HG03571 (cell line): ENCODE data around the gene POMGNT1.
"Not testable (repeated sequence)": the region's sequence is repeated elsewhere in the genome, so short reads cannot be mapped to it uniquely, and the experiment has no call there.

ENCODE experiments used
- ATAC-seq: cut with Tn5 transposase; IDR thresholded peaks from one replicate; pipeline ENCODE4 v1.9.1; 2021; ENCODE audit not compliant: unreplicated experiment

POMGNT1 gene

GRCh38 chr1:46197964-46198811 lies at the start of gene POMGNT1:
TSS of gene POMGNT1 (minus strand) at chr1:46198434. CDS start at chr1:46197821, 613 bp downstream.
- ATAC-seq: peak; percentile 87

GRCh38 chr1:46247436-46248121 lies 49.3 kb upstream of the POMGNT1 start, which contains the start of gene RAD54L:
TSS of gene RAD54L (plus strand) at chr1:46247763. CDS start at chr1:46248406, 643 bp downstream.
- peak; percentile 88 for ATAC-seq

GRCh38 chr1:46246548-46247435 lies 48.6 kb upstream of the POMGNT1 start:
- peak; percentile 51 for ATAC-seq

GRCh38 chr1:46246136-46246535 lies 47.9 kb upstream of the POMGNT1 start:
- ATAC-seq: not testable (repeated sequence)

- ATAC-seq: no peak
Measured at GRCh38 chr1:46244656-46245371, 46.6 kb upstream of the POMGNT1 start.

DNA sequence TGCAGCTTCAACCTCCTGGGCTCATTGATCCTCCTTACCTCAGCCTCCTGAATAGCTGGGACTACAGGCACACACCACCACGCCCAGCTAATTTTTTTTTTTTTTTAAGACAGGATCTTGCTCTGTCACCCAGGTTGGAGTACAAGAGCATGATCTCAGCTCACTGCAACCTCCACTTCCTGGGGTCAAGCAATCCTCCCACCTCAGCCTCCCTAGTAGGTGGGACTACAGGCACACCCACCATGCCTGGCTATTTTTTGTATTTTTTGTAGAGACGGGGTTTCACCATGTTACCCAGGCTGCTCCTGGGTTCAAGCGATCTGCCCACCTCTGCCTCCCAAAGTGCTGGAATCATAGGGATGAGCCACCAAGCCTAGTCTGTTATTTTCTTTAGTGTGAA lies 45.6 kb upstream of the POMGNT1 start:
- ATAC-seq: not testable (repeated sequence)

DNA sequence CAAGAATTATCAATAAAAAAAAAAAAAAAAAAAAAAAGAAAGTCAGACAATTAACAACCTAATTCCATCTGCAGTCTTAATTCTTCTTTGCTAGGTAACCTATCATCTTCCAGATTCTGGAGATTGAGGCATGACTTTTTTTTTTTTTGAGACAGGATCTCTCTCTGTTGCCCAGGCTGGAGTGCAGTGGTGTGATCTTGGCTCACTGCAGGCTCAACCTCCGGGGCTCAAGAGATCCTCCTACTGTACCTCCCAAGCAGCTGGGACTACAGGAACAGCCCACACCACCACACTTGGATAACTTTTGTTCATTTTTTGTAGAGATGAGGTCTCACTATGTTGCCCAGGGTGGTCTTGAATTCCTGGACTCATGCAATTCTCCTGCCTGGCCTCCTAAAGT lies 44.7 kb upstream of the POMGNT1 start:
- ATAC-seq: no peak

GRCh38 chr1:46241733-46242132 lies 43.5 kb upstream of the POMGNT1 start:
- ATAC-seq: not testable (repeated sequence)

DNA sequence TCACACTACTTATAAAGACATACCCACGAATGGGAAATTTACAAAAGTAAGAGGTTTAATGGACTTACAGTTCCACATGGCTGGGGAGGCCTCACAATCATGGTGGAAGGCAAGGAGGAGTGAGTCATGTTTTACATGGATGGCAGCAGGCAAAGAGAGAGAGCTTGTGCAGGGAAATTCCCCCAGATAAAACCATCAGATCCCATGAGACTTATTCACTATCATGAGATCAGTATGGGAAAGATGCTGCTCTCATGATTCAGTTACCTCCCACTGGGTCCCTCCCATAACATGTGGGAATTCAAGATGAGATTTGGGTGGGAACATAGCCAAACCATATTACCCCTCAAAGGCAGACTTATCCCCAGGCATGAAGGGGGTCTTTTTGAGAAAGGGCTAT lies 40.6 kb upstream of the POMGNT1 start:
- ATAC-seq: not testable (repeated sequence)

GRCh38 chr1:46236882-46237281 lies 38.6 kb upstream of the POMGNT1 start:
- no peak for ATAC-seq

GRCh38 chr1:46231231-46231630 lies 33.0 kb upstream of the POMGNT1 start:
- ATAC-seq: not testable (repeated sequence)

DNA sequence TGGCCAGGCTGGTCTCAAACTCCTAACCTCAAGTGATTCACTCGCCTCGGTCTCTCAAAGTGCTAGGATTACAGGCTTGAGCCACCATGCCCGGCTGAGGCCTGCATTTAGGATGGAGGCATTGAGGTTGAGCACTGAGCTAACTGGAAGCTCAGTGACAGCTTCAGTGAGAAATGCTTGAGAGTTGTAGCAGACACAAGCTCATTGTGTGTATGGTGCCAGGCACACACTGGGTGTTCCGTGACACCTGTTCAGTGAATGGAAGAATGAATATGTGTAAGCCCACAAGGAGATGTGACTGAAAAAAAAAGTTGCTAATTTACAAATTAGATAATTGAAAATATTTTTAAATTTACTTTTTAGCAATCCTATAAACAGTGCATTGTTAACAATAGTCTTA lies 26.7 kb upstream of the POMGNT1 start:
- no peak for ATAC-seq

DNA sequence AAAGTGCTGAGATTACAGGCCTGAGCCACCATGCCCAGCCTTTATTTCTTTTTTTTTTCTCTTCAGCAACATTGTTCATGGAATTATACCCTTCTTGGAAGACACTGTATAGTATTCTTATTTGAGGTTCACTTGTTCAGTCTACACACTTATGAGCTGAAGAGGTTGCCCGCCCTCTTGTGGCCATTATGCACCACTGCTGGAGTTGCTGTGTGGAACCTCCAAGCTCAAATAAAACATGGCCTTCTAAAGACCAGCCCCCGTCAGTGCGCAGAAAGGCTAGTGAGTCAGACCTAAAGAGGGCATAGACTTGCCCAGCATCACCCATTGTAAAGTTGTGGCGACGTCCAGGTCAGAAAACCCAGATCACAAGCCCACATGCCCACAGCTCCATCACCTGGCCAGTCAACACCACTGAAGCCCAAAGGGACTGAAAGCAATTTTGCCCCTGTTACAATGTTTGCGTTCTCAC lies 25.3 kb upstream of the POMGNT1 start:
- no peak for ATAC-seq

DNA sequence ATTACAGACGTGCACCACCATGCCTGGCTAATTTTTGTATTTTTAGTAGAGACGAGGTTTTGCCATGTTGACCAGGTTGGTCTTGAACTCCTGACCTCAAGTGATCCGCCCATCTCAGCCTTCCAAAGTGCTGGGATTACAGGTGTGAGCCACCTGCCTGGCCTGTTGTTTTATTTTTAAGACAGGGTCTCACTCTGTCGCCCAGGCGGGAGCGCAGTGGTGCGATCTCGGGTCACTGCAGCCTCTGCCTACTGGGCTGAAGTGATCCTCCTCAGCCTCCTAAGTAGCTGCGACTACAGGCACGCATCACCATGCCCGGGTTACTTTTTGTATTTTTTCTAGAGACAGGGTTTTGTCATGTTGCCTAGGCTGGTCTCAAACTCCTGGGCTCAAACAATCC lies 24.8 kb upstream of the POMGNT1 start:
- not testable (repeated sequence) for ATAC-seq

- no peak for ATAC-seq
Measured at GRCh38 chr1:46221749-46222148, 23.5 kb upstream of the POMGNT1 start.

DNA sequence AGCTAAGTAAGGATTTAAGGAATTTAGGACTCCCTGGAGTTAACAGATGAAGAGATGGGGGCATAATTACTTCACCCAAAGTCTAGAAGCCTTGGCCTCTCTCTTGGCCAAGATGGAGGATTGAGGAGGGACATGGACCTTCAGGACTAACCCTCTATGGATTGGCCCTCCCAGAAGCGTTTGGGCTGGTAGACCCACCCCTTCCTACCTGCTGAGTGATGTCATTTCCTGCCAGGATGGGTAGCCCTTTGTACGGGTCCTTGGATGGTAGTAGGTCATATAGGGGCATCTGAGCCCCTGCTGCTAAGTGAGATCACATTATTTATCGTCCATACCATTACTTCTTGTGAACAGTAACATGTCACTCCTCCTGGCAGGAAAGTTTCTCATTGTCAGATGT lies 22.6 kb upstream of the POMGNT1 start:
- ATAC-seq: no peak

DNA sequence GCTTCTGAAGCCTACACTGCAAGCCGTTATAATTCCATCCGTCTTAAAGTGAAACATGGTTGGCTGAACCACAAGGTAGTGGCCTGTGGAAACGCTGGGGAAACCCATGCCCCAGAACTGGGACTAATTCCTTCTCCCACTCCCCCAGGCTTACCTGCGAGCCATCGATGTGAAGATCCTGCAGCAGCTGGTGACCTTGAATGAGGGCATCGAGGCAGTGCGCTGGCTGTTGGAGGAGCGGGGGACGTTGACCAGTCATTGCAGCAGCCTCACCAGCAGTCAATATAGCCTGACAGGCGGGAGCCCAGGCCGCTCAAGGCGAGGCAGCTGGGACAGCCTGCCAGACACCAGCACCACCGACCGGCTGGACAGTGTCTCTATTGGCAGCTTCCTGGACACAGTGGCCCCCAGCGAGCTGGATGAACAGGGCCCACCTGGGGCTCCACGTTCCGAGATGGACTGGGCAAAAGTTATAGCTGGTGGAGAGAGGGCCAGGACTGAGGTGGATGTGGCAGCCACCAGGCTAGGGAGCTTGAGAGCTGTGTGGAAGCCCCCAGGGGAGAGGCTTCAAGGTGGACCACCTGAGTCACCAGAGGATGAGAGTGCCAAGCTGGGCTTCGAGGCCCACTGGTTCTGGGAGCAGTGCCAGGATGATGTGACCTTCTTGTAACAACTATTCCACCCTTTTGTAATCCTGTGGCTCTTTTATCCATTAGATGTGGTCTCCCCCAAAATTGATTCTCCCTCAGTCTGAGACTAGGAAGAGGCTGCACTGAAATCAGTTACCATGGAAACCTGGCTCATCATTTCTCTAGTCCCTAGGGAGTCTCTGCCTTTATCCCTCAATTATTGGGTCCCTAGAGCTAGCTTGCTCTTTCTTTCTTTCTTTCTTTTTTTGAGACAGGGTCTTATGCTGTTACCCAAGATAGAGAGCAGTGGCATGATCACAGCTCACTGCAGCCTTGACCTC lies 21.6 kb upstream of the POMGNT1 start:
- ATAC-seq: no peak

GRCh38 chr1:46218443-46218842 lies 20.2 kb upstream of the POMGNT1 start:
- no peak for ATAC-seq

GRCh38 chr1:46215504-46215903 lies 17.3 kb upstream of the POMGNT1 start:
- no peak for ATAC-seq
